ENCODE measurements around the gene CNR1. TPM values are rescaled to one million over a fixed set of nuclear protein-coding genes. Genes with fewer than 3 reads are reported as not detected.

Gene CNR1
- total RNA-seq, 1 experiment from 2014 or later: not detected

- Histone ChIP-seq H3K4me1 (ENCODE audit: insufficient read depth, low read length, poor library complexity, severe bottlenecking) (no peaks in the 10 kb centered on the region), H3K4me3 (ENCODE audit: low read depth, low read length, poor library complexity, severe bottlenecking) (no peak overlapping the region), H3K36me3 (ENCODE audit: insufficient read depth, low read length, poor library complexity, severe bottlenecking) (no peaks in the 10 kb centered on the region), H3K27ac (ENCODE audit: low read depth, low read length, poor library complexity, severe bottlenecking) (no peak overlapping the region), H3K27me3 (replicated peaks; ENCODE audit: insufficient read depth, low read depth, low read length, poor library complexity) (no peaks in the 10 kb centered on the region), H3K9me3 (ENCODE audit: low read depth, low read length, poor library complexity, severe bottlenecking) (no peaks in the 10 kb centered on the region)
- ChIA-PET POLR2A (ENCODE audit: low non-redundant PET) (no interaction called here), CTCF (no interaction called here)
- TF ChIP-seq CTCF (conservative IDR thresholded peaks at IDR 0.05; ENCODE audit: low read depth, low read length) (no peak), EZH2 (IDR thresholded peaks at IDR 0.05; ENCODE audit: borderline replicate concordance, low read depth, low read length, poor library complexity, severe bottlenecking) (no peak)
- DNase-seq (ENCODE audit: low spot score): no peak
- no TSS peak for BruUV-seq (replicated peaks)
- intact Hi-C loops (cut with micrococcal nuclease; ENCODE audit: unreplicated experiment): no loop called here
Measured at GRCh38 chr6:88142297-88142668, 23.9 kb downstream of the CNR1 start.

GRCh38 chr6:88141561-88142296, 24.4 kb downstream of the CNR1 start:
- Histone ChIP-seq H3K36me3 (ENCODE audit: insufficient read depth, low read length, poor library complexity, severe bottlenecking) (no peaks in the 10 kb centered on the region), H3K4me3 (ENCODE audit: low read depth, low read length, poor library complexity, severe bottlenecking) (no peak overlapping the region), H3K4me1 (ENCODE audit: insufficient read depth, low read length, poor library complexity, severe bottlenecking) (no peaks in the 10 kb centered on the region), H3K27ac (ENCODE audit: low read depth, low read length, poor library complexity, severe bottlenecking) (no peak overlapping the region), H3K27me3 (replicated peaks; ENCODE audit: insufficient read depth, low read depth, low read length, poor library complexity) (no peaks in the 10 kb centered on the region), H3K9me3 (ENCODE audit: low read depth, low read length, poor library complexity, severe bottlenecking) (no peaks in the 10 kb centered on the region)
- DNase-seq (ENCODE audit: low spot score): no peak
- POLR2A ChIA-PET (ENCODE audit: low non-redundant PET): no interaction called here
- CTCF ChIA-PET: no interaction called here
- TF ChIP-seq CTCF (conservative IDR thresholded peaks at IDR 0.05; ENCODE audit: low read depth, low read length): no peak
- no peak for TF ChIP-seq EZH2 (IDR thresholded peaks at IDR 0.05; ENCODE audit: borderline replicate concordance, low read depth, low read length, poor library complexity, severe bottlenecking)
- no TSS peak for BruUV-seq (replicated peaks)
- intact Hi-C loops (cut with micrococcal nuclease; ENCODE audit: unreplicated experiment): no loop called here

GRCh38 chr6:88137915-88138314, 28.2 kb downstream of the CNR1 start:
- H3K4me3 ChIP-seq (ENCODE audit: low read depth, low read length, poor library complexity, severe bottlenecking): no peak overlapping the region
- no peak for TF ChIP-seq CTCF (conservative IDR thresholded peaks at IDR 0.05; ENCODE audit: low read depth, low read length)
- no peak for TF ChIP-seq EZH2 (IDR thresholded peaks at IDR 0.05; ENCODE audit: borderline replicate concordance, low read depth, low read length, poor library complexity, severe bottlenecking)
- ChIA-PET CTCF (no interaction called here), POLR2A (ENCODE audit: low non-redundant PET) (no interaction called here)
- intact Hi-C loops (cut with micrococcal nuclease; ENCODE audit: unreplicated experiment): no loop called here
- no peaks in the 10 kb centered on the region for H3K36me3 ChIP-seq (ENCODE audit: insufficient read depth, low read length, poor library complexity, severe bottlenecking)
- DNase-seq (ENCODE audit: low spot score): no peak
- peaks cover 7% of the 10 kb centered on the region for H3K27me3 ChIP-seq (replicated peaks; ENCODE audit: insufficient read depth, low read depth, low read length, poor library complexity)
- H3K4me1 ChIP-seq (ENCODE audit: insufficient read depth, low read length, poor library complexity, severe bottlenecking): no peaks in the 10 kb centered on the region
- no TSS peak for BruUV-seq (replicated peaks)
- H3K9me3 ChIP-seq (ENCODE audit: low read depth, low read length, poor library complexity, severe bottlenecking): no peaks in the 10 kb centered on the region
- H3K27ac ChIP-seq (ENCODE audit: low read depth, low read length, poor library complexity, severe bottlenecking): no peak overlapping the region

Data from A673 (cell line).